HepG2 (cell line): ENCODE measurements around the gene COLGALT1. TPM values are rescaled to one million over a fixed set of nuclear protein-coding genes. Genes with fewer than 3 reads are reported as not detected.
A peak's percentile ranks its signal among the peaks of the same experiment; 100 is the strongest.

Source experiments
- AHR ChIP-seq: IDR thresholded peaks from 2 replicates; pipeline ENCODE4 v1.6.1; 2018; ENCODE audit warnings: missing genetic modification reagents, missing compliant biosample characterization
- CSRNP2 ChIP-seq: sonication (generic); formaldehyde crosslinking; conservative IDR thresholded peaks from 2 replicates; pipeline ENCODE4 v1.8.0; 2022; ENCODE audit warnings: low read depth, missing genetic modification reagents
- DNMT3B ChIP-seq: conservative IDR thresholded peaks from 2 replicates; pipeline ENCODE4 v1.6.1; 2016; ENCODE audit warnings: missing biosample characterization, control low read depth
- ETV6 ChIP-seq: sonication (generic); formaldehyde crosslinking; conservative IDR thresholded peaks from 2 replicates; pipeline ENCODE4 v1.4.0; 2020; ENCODE audit warnings: missing genetic modification reagents
- GZF1 ChIP-seq: sonication (generic); formaldehyde crosslinking; IDR thresholded peaks from 2 replicates; pipeline ENCODE4 v1.5.1; 2020; ENCODE audit warnings: mild to moderate bottlenecking, missing genetic modification reagents
- HNF4G ChIP-seq, 2 experiments: sonication (generic) in 1 of 2; formaldehyde crosslinking in 1 of 2; IDR thresholded peaks; 2 replicates each; pipeline versions ENCODE4 v1.4.0 to v1.6.1; 2011 to 2020; ENCODE audit warnings: borderline replicate concordance in 2 of 2, low read depth in 2 of 2, mild to moderate bottlenecking in 2 of 2, low read length in 1 of 2, missing genetic modification reagents in 1 of 2, moderate library complexity in 1 of 2
- IKZF4 ChIP-seq: sonication (generic); formaldehyde crosslinking; IDR thresholded peaks from 2 replicates; pipeline ENCODE4 v1.5.1; 2020; ENCODE audit warnings: borderline replicate concordance, mild to moderate bottlenecking, low read depth, missing genetic modification reagents; ENCODE audit errors: not compliant biosample characterization
- RFX5 ChIP-seq: IDR thresholded peaks from 2 replicates; pipeline ENCODE4 v1.6.1; 2011; ENCODE audit warnings: low read depth, low read length, improper control_type of control experiment
- SRSF4 ChIP-seq: fragments of 200-400 bp; formaldehyde crosslinking; IDR thresholded peaks from one replicate; pipeline ENCODE4 v1.6.1; 2018; ENCODE audit warnings: mild to moderate bottlenecking, low read depth, low read length, moderate library complexity; ENCODE audit not compliant: poor library complexity, severe bottlenecking
- TRAFD1 ChIP-seq: sonication (generic); formaldehyde crosslinking; IDR thresholded peaks from 2 replicates; pipeline ENCODE4 v1.5.1; 2020; ENCODE audit warnings: missing genetic modification reagents, mild to moderate bottlenecking, borderline replicate concordance
- TRIM22 ChIP-seq: fragments of 450-650 bp; IDR thresholded peaks from 2 replicates; pipeline ENCODE4 v1.6.1; 2017
- ZBTB37 ChIP-seq: sonication (generic); formaldehyde crosslinking; IDR thresholded peaks from 2 replicates; pipeline ENCODE4 v1.4.0; 2020; ENCODE audit warnings: mild to moderate bottlenecking, missing genetic modification reagents
- ZNF275 ChIP-seq: sonication (generic); formaldehyde crosslinking; IDR thresholded peaks from 2 replicates; pipeline ENCODE4 v1.8.0; 2022; ENCODE audit warnings: missing genetic modification reagents, mild to moderate bottlenecking, inconsistent platforms, borderline replicate concordance
- ZNF326 ChIP-seq: sonication (generic); formaldehyde crosslinking; IDR thresholded peaks from 2 replicates; pipeline ENCODE4 v1.4.0; 2020; ENCODE audit warnings: missing genetic modification reagents, borderline replicate concordance
- ZNF883 ChIP-seq: sonication (generic); formaldehyde crosslinking; IDR thresholded peaks from 2 replicates; pipeline ENCODE4 v1.5.1; 2020; ENCODE audit warnings: mild to moderate bottlenecking, missing genetic modification reagents; ENCODE audit errors: not compliant biosample characterization
- polyA plus RNA-seq, 8 experiments: library from polyadenylated mRNA; depleted of rRNA in 3 of 8; stranded (reverse) in 7 of 8; unstranded in 1 of 8; fragments of >200 nt; fragmentation: Illumina TruSeq in 4 of 8; extraction: Trizol in 4 of 8; gene quantifications; 2 replicates each; pipeline versions ENCODE4 v1.2.1 to v1.2.3, GENCODE V29; 2011 to 2016; ENCODE audit warnings: low read depth in 4 of 8, missing spikeins in 1 of 8, mixed read lengths in 1 of 8; ENCODE audit not compliant: insufficient read depth in 1 of 8
- total RNA-seq, 5 experiments: library from RNA; depleted of rRNA; stranded (reverse); fragments of >200 nt; fragmentation: Illumina TruSeq; extraction: Trizol; gene quantifications; 2 replicates each; pipeline ENCODE4 v1.2.3, GENCODE V29; 2016; ENCODE audit warnings: low read depth in 1 of 5
- TF ChIP-seq, protein P1 (sequence below): sonication (generic); formaldehyde crosslinking; IDR thresholded peaks from 2 replicates; pipeline ENCODE4 v1.4.0; 2020; ENCODE audit warnings: mild to moderate bottlenecking, missing genetic modification reagents
- TF ChIP-seq, protein P2 (sequence below): IDR thresholded peaks from 2 replicates; pipeline ENCODE4 v1.6.1; 2016; ENCODE audit warnings: low read depth, borderline replicate concordance

COLGALT1 gene
- total and polyA plus RNA-seq, 2 of the 13 experiments (the other 11 are each of a cell fraction or from before 2014, with no cell fraction given), result 58.0 to 211 TPM

DNA sequence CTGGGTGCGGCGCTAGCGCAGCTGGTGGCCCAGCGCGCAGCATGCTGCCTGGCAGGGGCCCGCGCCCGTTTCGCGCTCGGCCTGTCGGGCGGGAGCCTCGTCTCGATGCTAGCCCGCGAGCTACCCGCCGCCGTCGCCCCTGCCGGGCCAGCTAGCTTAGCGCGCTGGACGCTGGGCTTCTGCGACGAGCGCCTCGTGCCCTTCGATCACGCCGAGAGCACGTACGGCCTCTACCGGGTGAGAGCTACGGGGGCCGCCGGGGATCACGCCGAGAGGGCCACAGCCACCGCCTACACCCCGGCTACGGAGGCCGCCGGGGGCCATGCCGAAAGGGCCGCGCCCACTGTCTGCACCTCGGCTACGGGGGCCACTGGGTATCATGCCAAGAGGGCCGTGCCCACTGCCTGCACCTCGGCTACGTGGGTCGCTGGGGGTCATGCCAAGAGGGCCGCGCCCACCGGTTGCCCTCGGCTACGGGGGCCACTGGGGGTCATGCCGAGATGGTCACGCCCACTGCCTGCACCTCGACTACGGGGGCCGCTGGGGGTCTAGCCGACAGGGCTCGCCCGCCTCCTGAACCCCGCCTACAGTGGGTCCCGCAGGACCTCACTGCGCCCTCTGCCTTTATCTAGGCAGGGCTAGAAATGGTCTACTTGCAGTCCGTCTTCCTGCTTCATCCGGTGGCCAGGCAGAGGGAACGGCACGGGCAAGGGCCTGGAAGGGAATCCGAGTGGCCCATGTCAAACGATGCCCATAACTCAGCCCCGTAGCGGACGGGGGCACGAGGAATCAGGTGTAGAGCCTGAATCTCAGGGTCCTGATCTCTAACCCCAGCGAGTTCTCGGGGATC is 43.5 kb upstream of the COLGALT1 start (continued):
- TF ChIP-seq ZBTB37 (CRISPR knock-in tag) (no peak), ETV6 (peak; percentile 95), CSRNP2 (CRISPR knock-in tag) (no peak), ZNF883 (CRISPR knock-in tag) (peak; percentile 99), ZNF275 (CRISPR knock-in tag) (peak; percentile 96; the same call in 1 of the 2 replicates), IKZF4 (CRISPR knock-in tag) (peak; percentile 92), TRAFD1 (CRISPR knock-in tag) (0 out of 2 replicates have a peak, but pooled peaks have one; percentile 13), DNMT3B (CRISPR knock-in tag) (no peak), TRIM22 (no peak), AHR (CRISPR knock-in tag) (peak; percentile 69; the same call in 1 of the 2 replicates), GZF1 (CRISPR knock-in tag) (no peak), SRSF4 (no peak), RFX5 (no peak), ZNF326 (no peak), HNF4G (IDR thresholded peaks at IDR 0.05; ENCODE audit: borderline replicate concordance, low read depth, low read length) (no peak), HNF4G (CRISPR knock-in tag; IDR thresholded peaks at IDR 0.05; ENCODE audit: borderline replicate concordance, low read depth) (peak; percentile 47; the same call in 1 of the 2 replicates)
- TF ChIP-seq, protein P1, sequence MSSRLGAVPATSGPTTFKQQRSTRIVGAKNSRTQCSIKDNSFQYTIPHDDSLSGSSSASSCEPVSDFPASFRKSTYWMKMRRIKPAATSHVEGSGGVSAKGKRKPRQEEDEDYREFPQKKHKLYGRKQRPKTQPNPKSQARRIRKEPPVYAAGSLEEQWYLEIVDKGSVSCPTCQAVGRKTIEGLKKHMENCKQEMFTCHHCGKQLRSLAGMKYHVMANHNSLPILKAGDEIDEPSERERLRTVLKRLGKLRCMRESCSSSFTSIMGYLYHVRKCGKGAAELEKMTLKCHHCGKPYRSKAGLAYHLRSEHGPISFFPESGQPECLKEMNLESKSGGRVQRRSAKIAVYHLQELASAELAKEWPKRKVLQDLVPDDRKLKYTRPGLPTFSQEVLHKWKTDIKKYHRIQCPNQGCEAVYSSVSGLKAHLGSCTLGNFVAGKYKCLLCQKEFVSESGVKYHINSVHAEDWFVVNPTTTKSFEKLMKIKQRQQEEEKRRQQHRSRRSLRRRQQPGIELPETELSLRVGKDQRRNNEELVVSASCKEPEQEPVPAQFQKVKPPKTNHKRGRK (CRISPR knock-in tag), result no peak
- TF ChIP-seq, protein P2, sequence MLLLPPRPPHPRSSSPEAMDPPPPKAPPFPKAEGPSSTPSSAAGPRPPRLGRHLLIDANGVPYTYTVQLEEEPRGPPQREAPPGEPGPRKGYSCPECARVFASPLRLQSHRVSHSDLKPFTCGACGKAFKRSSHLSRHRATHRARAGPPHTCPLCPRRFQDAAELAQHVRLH (CRISPR knock-in tag), result peak; percentile 91
